ENCODE results near the gene TMC1.
"Not testable (repeated sequence)": the region's sequence is repeated elsewhere in the genome, so short reads cannot be mapped to it uniquely, and the experiment has no call there.

TMC1 gene

GRCh38 chr9:72818385-72818784, 297.0 kb downstream of the TMC1 start:
- DNase-seq (ENCODE audit: low spot score) = no peak

- DNase-seq (ENCODE audit: low spot score) = no peak
Measured at GRCh38 chr9:72823971-72824370, 302.6 kb downstream of the TMC1 start.

GRCh38 chr9:72826996-72827949, 305.9 kb downstream of the TMC1 start:
- no peak for DNase-seq (ENCODE audit: low spot score)

DNA sequence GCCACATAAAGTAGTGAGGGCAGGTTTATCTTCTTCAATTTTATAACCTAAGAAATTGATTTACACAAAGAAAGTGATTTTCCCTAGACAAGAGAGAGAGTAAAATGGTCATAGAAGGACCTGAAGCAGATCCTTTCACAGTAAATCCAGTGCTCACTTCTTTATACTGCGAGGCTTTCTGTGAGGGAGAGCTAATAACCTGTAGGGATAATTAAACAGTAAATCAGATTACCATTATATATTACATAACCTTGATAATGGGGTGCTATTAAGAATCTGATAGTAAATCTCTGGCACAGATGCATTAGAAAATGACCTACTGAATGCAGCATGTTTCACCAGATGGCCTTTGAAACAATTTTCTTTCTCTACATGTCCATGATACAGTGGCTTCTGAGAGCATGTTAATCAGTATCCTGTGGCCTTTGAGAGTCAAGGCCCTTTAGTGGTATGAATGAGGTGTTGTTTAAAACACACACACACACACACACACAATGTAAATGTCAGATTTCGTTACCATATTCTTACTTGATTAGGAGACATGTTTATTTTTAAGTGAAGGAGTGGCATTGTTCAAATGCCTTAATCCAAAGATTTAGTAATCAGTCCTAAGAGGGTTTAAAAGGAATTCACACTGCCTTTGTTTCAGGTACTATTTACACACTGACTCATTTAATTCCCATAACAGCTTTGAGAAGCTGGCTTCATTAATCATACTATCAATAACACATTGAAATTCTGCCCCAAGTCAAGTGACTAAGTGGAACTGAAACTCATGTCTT, 306.7 kb downstream of the TMC1 start:
- no peak for DNase-seq (ENCODE audit: low spot score)

- no peak for DNase-seq (ENCODE audit: low spot score)
Measured at GRCh38 chr9:72834994-72835393, 313.6 kb downstream of the TMC1 start.

DNA sequence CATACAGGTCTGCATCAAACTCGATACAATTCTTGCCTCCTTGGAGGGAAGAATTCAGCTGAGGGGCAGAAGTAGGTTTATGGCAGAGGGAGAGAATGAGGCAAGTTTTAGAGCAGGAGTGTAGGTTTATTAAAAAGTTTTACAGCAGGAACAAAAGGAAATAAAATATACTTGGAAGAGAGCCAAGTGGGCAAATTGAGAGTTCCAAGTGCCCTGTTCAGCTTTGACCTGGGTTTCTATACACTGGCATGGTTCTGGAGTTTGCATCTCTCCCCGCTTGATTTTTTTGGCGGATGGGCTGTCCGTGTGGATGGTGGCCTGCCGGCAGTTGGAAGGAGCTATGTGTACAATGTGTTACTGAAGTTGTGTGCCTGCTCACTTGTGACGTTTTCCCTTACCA, 315.4 kb downstream of the TMC1 start:
- DNase-seq (ENCODE audit: low spot score) = no peak

DNA sequence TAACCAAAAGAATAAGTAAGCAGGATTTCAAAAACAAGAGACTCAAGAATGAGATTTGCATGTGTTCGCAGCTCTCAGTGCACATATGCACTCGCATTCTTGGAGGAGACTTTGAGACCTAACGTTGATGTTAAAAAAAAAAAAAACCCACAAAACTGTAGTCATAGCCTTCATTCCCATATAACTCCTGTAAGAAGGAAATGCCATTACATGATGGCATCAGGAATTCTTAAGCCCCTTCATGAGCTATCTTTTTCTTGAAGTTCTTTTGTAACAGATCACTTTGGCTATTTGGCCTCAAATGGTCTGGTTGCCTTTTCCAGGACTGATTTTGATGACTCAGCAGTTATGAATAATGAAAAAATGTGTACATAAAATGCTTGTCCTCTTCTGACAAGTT, 317.7 kb downstream of the TMC1 start:
- no peak for DNase-seq (ENCODE audit: low spot score)

DNA sequence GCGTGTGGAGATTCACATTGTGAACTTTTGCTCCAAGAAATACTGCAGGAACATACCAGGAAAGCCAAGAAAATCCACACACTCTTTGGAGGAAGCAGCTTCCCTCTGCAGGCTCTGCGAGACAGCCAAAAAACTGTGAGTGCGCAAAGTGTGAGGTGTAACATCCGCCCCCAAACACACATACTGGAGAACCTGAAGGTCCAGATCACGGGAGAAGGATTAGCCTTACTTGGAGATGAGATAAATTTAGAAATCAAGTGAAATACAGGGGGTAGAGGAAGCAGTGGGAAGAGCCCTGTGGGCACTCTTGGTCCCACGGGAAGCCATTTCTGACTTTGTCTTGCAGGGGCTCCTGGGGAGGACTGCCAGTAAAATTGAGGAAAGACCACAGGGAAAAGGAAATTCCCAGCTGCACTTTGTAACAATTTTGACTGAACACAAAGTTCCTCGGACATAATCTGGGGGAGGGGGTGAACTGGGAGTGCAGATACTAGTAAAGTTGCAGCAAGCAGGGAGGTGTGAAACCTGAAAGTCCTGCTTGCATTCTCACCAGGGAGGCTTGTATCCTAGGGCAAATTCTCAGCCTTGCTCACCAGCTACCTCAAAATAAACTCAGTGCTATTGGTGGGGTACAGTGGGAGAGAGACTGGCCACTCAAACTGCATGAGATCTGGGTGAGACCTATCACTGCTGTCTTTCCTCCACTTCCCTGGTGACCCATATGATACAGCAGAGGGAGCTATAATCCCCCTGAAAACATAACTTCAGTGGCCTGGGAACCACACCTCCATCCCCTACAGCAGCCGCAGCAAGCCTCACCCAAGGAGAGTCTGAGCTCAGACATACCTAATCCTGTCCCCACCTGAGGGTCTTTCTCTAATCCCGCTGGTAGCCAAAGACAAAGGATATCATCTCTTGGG, 322.4 kb downstream of the TMC1 start:
- DNase-seq (ENCODE audit: low spot score) = no peak

GRCh38 chr9:72844440-72844768, 323.0 kb downstream of the TMC1 start:
- DNase-seq (ENCODE audit: low spot score) = no peak

GRCh38 chr9:72845052-72845451, 323.6 kb downstream of the TMC1 start:
- not testable (repeated sequence) for DNase-seq (ENCODE audit: low spot score)

DNA sequence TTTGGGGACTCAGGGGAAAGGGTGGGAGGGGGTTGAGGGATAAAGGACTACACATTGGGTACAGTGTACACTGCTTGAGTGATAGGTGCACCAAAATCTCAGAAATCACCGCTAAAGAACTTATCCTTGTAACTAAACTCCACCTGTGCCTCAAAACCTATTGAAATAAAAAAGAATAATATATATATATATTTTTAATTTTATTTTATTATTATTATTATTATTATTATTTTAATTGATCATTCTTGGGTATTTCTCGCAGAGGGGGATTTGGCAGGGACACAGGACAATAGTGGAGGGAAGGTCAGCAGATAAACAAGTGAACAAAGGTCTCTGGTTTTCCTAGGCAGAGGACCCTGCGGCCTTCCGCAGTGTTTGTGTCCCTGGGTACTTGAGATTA, 328.8 kb downstream of the TMC1 start:
- not testable (repeated sequence) for DNase-seq (ENCODE audit: low spot score)

GRCh38 chr9:72855321-72855720, 333.9 kb downstream of the TMC1 start:
- no peak for DNase-seq (ENCODE audit: low spot score)

DNA sequence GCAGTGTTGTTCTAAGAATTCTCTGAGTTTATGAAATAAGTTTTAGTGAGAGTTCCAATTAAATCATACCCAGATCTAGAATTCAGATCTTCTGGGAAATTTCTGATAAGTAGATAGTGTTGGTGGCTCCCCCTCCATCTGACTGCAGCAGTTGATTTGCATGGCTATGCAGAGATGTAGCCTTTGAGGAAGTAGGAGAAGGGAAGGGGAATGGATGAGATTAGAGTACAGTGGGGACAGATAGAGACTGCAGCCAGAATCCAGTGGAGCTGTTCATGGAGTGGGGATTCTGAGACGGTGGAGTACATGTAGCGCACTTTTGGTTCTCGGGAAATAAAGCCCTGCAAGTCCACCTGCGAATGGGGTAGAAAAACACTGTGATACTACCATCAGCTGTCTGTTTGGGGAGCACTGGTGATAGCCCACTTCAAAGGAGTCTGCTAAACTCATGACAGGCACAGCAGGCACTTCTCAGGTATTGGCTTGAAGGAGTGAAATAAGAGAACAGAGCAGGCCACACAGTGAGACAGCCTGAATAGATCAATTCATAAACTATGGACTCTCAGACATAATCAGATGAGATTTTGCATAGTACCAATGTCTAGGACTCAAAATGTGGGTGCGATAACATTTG, 334.6 kb downstream of the TMC1 start:
- no peak for DNase-seq (ENCODE audit: low spot score)

DNA sequence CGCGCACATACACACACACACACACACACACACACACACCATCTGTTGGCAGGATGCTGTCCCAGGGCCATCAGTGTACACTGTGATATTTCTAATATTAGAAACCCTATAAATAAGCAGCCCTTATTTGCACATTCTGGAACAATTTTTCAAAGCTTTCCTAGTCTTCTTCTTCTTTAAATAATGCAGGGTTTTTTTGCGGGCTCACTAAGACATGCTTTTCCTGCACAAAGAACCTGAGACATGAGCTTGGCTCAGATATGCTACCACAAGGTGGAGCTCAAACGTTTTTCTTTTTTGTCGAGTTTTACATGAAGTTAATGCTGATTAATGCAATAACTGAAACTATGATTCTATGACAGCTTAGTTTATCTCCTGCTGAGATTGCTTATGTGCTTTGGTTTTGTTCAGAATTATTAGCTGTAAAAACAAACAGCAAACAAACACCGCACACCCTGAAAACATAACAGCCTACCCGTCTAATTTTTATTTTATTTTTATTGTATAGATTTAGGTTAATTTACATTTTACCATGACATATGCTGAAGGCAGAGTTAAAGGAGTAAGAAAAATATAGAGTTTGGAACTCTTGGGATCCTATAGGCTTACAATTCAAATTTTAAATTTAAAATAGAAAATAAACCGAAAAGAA, 335.7 kb downstream of the TMC1 start:
- DNase-seq (ENCODE audit: low spot score) = peak; percentile 63

GRCh38 chr9:72857624-72857996, 336.2 kb downstream of the TMC1 start:
- DNase-seq (ENCODE audit: low spot score) = no peak

GRCh38 chr9:72858089-72858912, 336.9 kb downstream of the TMC1 start:
- DNase-seq (ENCODE audit: low spot score) = peak; percentile 64

DNA sequence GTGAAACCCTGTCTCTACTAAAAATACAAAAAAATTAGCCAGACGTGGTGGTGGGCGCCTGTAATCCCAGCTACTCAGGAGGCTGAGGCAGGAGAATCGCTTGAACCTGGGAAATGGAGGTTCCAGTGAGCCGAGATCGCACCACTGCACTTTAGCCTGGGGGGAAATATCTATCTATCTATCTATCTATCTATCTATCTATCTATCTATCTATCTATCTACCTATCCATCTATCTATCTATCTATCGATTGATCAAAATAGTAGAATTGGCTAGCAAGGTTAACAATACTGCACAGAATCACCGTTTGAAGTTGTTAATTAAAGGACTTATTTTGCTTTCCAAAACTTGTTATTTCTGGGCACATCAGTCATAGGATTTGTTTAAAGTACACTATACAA, 341.4 kb downstream of the TMC1 start:
- not testable (repeated sequence) for DNase-seq (ENCODE audit: low spot score)

DNA sequence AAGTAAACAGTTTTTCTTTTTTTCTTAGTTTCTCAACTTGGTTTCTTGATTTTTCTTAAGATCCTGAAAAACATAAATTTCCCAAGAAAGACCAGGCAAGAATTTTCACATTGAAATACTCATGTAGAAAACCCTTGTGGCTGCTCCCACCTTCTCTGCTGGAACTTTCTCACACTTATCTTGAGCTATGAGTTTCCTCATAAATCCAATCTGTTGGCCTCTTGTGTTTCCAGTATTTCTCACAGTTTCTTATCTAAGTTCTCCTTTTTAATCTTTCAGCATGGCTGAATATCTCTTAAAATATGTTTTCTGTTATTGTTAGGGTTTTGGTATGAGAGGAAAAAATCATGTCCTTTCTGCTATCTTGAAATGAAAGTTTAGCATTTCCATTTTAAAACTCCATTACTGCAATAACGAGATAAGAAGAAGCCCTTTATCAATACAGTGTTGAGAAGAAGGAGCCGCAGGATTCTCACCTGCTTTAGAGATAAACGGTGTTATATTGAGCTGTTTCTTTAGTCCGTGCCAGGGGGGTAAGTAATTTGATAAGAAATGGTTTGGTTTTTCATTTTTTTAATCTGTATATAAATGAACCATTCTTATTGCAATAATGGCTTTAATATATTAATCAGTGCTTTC, 342.2 kb downstream of the TMC1 start:
- DNase-seq (ENCODE audit: low spot score) = no peak

- no peak for DNase-seq (ENCODE audit: low spot score)
Measured at GRCh38 chr9:72864327-72864726, 342.9 kb downstream of the TMC1 start.

DNA sequence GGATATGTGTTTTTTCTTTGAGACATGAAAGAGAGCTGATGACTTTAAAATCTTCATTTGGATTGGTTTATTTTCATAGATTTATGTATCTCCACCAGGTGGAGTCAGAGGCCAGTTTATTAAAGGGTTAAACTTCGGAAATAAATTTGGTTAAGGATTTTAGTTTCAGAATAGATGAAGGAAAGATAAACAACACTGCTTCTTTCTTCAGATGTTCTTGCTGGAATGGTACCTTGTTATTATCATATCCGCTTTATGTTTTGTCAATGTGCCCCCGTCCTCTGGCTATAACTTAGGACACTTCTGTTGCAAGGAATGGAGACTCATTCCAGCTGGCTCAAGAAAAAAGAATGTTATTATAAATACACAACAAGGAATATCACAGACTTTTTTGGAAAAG, 350.3 kb downstream of the TMC1 start:
- DNase-seq (ENCODE audit: low spot score) = peak; percentile 16

Measured in AG08396 (cell line).